ENCODE measurements around the gene TAOK1.

DNA sequence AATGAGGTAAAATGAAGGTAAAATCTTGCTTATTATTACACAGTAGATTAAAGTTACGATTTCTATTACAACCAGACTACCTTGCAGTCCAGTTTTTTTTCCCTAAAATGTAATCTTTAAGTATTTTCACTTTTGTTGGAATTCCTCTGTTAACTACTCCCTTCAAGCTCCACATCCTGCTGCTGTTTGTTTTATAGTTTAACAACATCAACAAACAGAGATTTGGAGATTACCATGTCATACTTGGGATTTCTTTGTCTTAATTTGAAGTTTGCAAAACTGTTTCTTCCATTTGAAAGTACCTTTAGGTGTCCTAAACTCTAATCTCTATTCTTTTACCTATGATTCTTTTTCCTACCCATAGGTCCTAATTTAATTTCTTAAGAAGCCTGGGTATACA is 93.3 kb downstream of the TAOK1 start:
- TF ChIP-seq, protein P1, sequence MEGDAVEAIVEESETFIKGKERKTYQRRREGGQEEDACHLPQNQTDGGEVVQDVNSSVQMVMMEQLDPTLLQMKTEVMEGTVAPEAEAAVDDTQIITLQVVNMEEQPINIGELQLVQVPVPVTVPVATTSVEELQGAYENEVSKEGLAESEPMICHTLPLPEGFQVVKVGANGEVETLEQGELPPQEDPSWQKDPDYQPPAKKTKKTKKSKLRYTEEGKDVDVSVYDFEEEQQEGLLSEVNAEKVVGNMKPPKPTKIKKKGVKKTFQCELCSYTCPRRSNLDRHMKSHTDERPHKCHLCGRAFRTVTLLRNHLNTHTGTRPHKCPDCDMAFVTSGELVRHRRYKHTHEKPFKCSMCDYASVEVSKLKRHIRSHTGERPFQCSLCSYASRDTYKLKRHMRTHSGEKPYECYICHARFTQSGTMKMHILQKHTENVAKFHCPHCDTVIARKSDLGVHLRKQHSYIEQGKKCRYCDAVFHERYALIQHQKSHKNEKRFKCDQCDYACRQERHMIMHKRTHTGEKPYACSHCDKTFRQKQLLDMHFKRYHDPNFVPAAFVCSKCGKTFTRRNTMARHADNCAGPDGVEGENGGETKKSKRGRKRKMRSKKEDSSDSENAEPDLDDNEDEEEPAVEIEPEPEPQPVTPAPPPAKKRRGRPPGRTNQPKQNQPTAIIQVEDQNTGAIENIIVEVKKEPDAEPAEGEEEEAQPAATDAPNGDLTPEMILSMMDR (conservative IDR thresholded peaks at IDR 0.05; ENCODE audit: low read length) = no peak
- TF ChIP-seq EZH2phosphoT487 (IDR thresholded peaks at IDR 0.05; ENCODE audit: borderline replicate concordance) = no peak
